Heart left ventricle (tissue), 16 donors: ENCODE data around the gene KMT5B. TPM values are rescaled to one million over a fixed set of nuclear protein-coding genes. Genes with fewer than 3 reads are reported as not detected.

ENCODE experiments used
- ATAC-seq, 4 donors: fragments of 200-7000 bp; cut with Tn5 transposase; one replicate each; pipeline ENCODE4 v1.9.1; 2020 to 2022; ENCODE audit warnings: moderate library complexity in 4 of 4, mild to moderate bottlenecking in 3 of 4, moderate number of reproducible peaks in 1 of 4
- DNase-seq, 5 donors: peaks; one replicate each; pipeline ENCODE4 v3.0.0-alpha.2; 2020
- H3K27ac ChIP-seq, 12 donors: fragments of 200-600 bp; sonication (generic) in 4 of 12; one replicate each; pipeline versions ENCODE4 v1.5.0 to v1.8.0; 2016 to 2022; ENCODE audit warnings: mild to moderate bottlenecking in 2 of 12
- H3K27me3 ChIP-seq, 9 donors: fragments of 200-600 bp; sonication (generic) in 2 of 9; one replicate each; pipeline versions ENCODE4 v1.5.1 to v1.8.0; 2016 to 2022; ENCODE audit warnings: mild to moderate bottlenecking in 3 of 9
- H3K36me3 ChIP-seq, 9 donors: fragments of 200-600 bp; sonication (generic) in 2 of 9; one replicate each; pipeline versions ENCODE4 v1.5.0 to v1.8.0; 2018 to 2022; ENCODE audit warnings: mild to moderate bottlenecking in 2 of 9
- H3K4me1 ChIP-seq, 12 donors: fragments of 200-600 bp; sonication (generic) in 4 of 12; one replicate each; pipeline versions ENCODE4 v1.5.0 to v1.8.0; 2016 to 2022; ENCODE audit warnings: mild to moderate bottlenecking in 3 of 12
- H3K4me3 ChIP-seq, 12 donors: fragments of 200-600 bp; sonication (generic) in 4 of 12; one replicate each; pipeline versions ENCODE4 v1.5.0 to v1.8.0; 2017 to 2022; ENCODE audit warnings: mild to moderate bottlenecking in 9 of 12, moderate library complexity in 4 of 12
- H3K9me3 ChIP-seq, 12 donors: fragments of 200-600 bp; sonication (generic) in 4 of 12; one replicate each; pipeline versions ENCODE4 v1.5.0 to v1.8.0; 2016 to 2022; ENCODE audit warnings: mild to moderate bottlenecking in 1 of 12
- POLR2A ChIP-seq, 2 donors: fragments of 450-650 bp; IDR thresholded peaks; one replicate each; pipeline ENCODE4 v1.6.1; 2017; ENCODE audit warnings: antibody characterized with exemption in 2 of 2, mild to moderate bottlenecking in 2 of 2, moderate library complexity in 2 of 2
- WGBS, 4 donors: extraction: QIAGEN DNeasy Blood & Tissue Kit in 2 of 4; methylation state at CpG; one replicate each; pipeline versions ENCODE4 v1.1.5 to v1.1.7; 2013 to 2018; 5-methylcytosine and 5-hydroxymethylcytosine counted together
- intact Hi-C, 10 donors: fragments of 100-400 bp; cut with DNase I; formaldehyde crosslinking; loops; one replicate each; pipeline versions ENCODE4 v1.11.1 to v1.14.2; 2022
- polyA plus RNA-seq, 2 donors: library from polyadenylated mRNA; stranded (reverse); fragments of 200-250 nt; gene quantifications; one replicate each; pipeline ENCODE4 v1.2.3, GENCODE V29; 2013
- total RNA-seq, 9 donors: library from RNA; depleted of rRNA in 2 of 9; stranded (reverse); fragments of >200 nt in 2 of 9; fragmentation: NEBNext Ultra II Directional in 3 of 9; extraction: Animal tissue kit (Norgen Biotek cat#: 25700) in 3 of 9; gene quantifications; one replicate each; pipeline versions ENCODE4 v1.1.0 to v1.2.4, GENCODE V29; 2016 to 2023
- TF ChIP-seq, protein P1 (sequence below), 12 donors: fragments of 200-600 bp; sonication (generic) in 4 of 12; IDR thresholded peaks; one replicate each; pipeline versions ENCODE4 v1.5.0 to v1.8.0; 2018 to 2022; ENCODE audit warnings: antibody characterized with exemption in 12 of 12, mild to moderate bottlenecking in 5 of 12
- donor health status: ischemic (EF 13 %, LVEDD 7.1; RV severe dilation, severe dysfunction).
- donor health status: healthy with polysubstance abuse.
- donor health status: DM: no; HTN: yes; CAD: no.
- donor health status: DM: no; HTN: no; CAD: no.
- donor health status: ischemic (EF 25% LVEDD 6.9; RV normal size, moderate dysfunction).
- donor health status: ischemic (EF 25% LVEDD 5.7; RV mildly dilated, moderate dysfunction).
- donor health status: healthy.
- donor health status: DM: yes; HTN: yes; CAD: no.
- donor health status: ischemic (EF 35%, LVEDD 5.7; RV mildly dilated, moderate dysfunction).
- donor health status: nonischemic (EF 11% LVEDD 7.7; RV severe dilation, severe dysfunction).
- donor health status: DM: yes; HTN: yes; CAD: no.
- donor health status: PGD.
- donor health status: ischemic (EF 29% LVEDD 5.4; RV normal size, mild dysfunction).
- donor health status: nonischemic (EF 23%, LVEDD 6.1; RV moderate dilation, normal function).

Gene KMT5B
- total and polyA plus RNA-seq, 11 donors, result 15.5 to 37.0 (median 26.5) TPM

DNA sequence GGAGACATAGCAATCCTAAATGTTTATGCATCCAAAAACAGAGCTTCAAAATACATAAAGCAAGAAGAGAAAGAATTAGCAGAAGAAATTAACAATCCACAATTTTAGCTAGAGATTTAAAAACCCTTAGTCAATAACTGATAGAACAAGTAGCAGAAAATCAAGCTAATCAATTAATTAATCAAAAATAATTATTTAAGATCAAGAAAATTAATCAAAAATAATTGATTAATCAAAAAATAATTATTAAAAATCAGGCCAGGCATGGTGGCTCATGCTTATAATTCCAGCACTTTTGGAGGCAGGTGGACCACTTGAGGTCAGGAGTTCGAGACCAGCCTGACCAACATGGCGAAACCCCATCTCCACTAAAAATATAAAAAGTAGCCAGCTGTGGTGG is 29.5 kb upstream of the KMT5B start:
- no peak for ATAC-seq
- 96 to 100% (median 98%) methylated on average over 2 of the region's 2 CpGs for WGBS, 4 donors
- Histone ChIP-seq H3K27me3 (peaks cover 0 to 4% (median 0%) of the 10 kb centered on the region in 9 donors), H3K4me3 (no peak overlapping the region), H3K36me3 (no peaks in the 10 kb centered on the region), H3K9me3 (peaks cover 0 to 12% (median 0%) of the 10 kb centered on the region in 12 donors), H3K27ac (no peak overlapping the region), H3K4me1 (no peaks in the 10 kb centered on the region)
- DNase-seq, result no peak
- intact Hi-C loops, result no loop called here
- TF ChIP-seq, protein P1, sequence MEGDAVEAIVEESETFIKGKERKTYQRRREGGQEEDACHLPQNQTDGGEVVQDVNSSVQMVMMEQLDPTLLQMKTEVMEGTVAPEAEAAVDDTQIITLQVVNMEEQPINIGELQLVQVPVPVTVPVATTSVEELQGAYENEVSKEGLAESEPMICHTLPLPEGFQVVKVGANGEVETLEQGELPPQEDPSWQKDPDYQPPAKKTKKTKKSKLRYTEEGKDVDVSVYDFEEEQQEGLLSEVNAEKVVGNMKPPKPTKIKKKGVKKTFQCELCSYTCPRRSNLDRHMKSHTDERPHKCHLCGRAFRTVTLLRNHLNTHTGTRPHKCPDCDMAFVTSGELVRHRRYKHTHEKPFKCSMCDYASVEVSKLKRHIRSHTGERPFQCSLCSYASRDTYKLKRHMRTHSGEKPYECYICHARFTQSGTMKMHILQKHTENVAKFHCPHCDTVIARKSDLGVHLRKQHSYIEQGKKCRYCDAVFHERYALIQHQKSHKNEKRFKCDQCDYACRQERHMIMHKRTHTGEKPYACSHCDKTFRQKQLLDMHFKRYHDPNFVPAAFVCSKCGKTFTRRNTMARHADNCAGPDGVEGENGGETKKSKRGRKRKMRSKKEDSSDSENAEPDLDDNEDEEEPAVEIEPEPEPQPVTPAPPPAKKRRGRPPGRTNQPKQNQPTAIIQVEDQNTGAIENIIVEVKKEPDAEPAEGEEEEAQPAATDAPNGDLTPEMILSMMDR (IDR thresholded peaks at IDR 0.05), result no peak
- no peak for TF ChIP-seq POLR2A (IDR thresholded peaks at IDR 0.05)

DNA sequence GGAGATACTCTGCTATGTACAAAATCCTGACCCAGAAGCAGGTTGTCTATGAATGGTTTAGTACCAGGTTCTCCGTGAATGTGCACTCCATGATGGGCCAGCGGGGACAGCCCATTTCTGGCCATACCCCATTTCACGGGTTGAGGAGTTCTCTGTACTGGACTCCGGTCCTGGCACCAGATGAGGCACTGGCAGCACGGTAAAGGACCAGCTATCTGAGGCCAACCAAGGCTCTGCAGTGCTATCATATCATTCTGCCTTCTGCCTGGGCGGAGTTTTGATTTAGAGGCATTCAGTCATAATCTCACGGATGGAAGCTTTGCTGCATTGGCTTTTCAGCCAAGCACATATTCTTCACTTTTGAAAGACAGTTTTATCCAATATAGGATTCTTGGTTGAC is 18.5 kb upstream of the KMT5B start:
- Histone ChIP-seq H3K4me3 (no peak overlapping the region), H3K9me3 (peaks cover 0 to 22% (median 2%) of the 10 kb centered on the region in 12 donors), H3K36me3 (no peaks in the 10 kb centered on the region), H3K4me1 (no peaks in the 10 kb centered on the region), H3K27ac (no peak overlapping the region), H3K27me3 (no peaks in the 10 kb centered on the region)
- ATAC-seq (no peak), DNase-seq (no peak)
- 75 to 86% (median 84%) methylated on average over 7 of the region's 7 CpGs for WGBS, 4 donors
- intact Hi-C loops, result no loop called here
- TF ChIP-seq POLR2A (IDR thresholded peaks at IDR 0.05), result no peak
- TF ChIP-seq, protein P1 (IDR thresholded peaks at IDR 0.05), result no peak

DNA sequence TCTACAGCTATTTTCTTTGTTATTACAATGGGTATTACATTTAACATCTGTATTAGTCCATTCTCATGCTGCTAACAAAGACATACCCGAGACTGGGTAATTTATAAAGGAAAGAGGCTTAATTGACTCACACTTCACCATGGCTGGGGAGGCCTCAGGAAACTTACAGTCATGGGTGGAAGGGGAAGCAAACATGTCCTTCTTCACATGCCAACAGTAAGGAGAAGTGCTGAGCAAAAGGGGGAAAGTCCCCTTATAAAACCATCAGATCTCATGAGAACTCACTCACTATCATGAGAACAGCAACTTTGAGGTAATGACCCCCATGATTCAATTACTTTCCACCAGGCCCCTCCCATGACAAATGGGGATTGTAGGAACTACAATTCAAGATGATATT is 16.5 kb upstream of the KMT5B start:
- ATAC-seq (no peak), DNase-seq (no peak)
- WGBS, 4 donors, result 73 to 97% (median 77%) methylated on average over 1 of the region's 1 CpG
- H3K27me3 ChIP-seq, result no peaks in the 10 kb centered on the region
- H3K4me3 ChIP-seq, result no peak overlapping the region
- peaks cover 0 to 22% (median 2%) of the 10 kb centered on the region in 12 donors for H3K9me3 ChIP-seq
- no peaks in the 10 kb centered on the region for H3K4me1 ChIP-seq
- no peak for TF ChIP-seq POLR2A (IDR thresholded peaks at IDR 0.05)
- TF ChIP-seq, protein P1 (IDR thresholded peaks at IDR 0.05), result no peak
- H3K36me3 ChIP-seq, result no peaks in the 10 kb centered on the region
- no peak overlapping the region for H3K27ac ChIP-seq
- intact Hi-C loops, result no loop called here

DNA sequence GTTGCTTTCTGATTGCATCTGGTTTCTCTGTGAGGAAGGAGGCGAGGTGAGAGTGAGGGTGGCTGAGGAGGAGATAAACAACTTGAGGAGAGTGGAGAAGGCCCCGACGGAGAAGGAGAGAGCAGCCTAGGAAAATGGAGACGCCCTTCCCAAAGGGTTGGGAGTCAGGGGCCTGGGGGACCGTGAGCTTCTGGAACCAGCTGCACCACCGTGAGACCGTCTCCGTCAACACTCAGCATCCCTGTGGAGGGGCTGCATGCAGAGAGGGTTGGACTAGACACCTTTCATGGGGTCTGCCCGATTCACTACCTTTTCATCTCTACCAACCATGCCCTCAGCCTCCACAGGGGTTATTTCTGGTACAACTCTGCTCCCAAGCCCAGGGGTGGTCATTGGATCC is 13.3 kb upstream of the KMT5B start:
- intact Hi-C loops, result no loop called here
- Histone ChIP-seq H3K27ac (no peak overlapping the region), H3K9me3 (peaks cover 0 to 14% (median 2%) of the 10 kb centered on the region in 12 donors), H3K4me1 (no peaks in the 10 kb centered on the region), H3K36me3 (no peaks in the 10 kb centered on the region), H3K27me3 (no peaks in the 10 kb centered on the region), H3K4me3 (no peak overlapping the region)
- TF ChIP-seq POLR2A (IDR thresholded peaks at IDR 0.05), result no peak
- TF ChIP-seq, protein P1 (IDR thresholded peaks at IDR 0.05), result no peak
- no peak for DNase-seq
- WGBS, 4 donors, result 89 to 95% (median 91%) methylated on average over 9 of the region's 9 CpGs
- ATAC-seq, result no peak
